Thoracic aorta endothelial cell (primary cell): ENCODE results near the gene CDKN2AIPNL. TPM values are rescaled to one million over a fixed set of nuclear protein-coding genes. Genes with fewer than 3 reads are reported as not detected.

ENCODE experiments used
- total RNA-seq: library from RNA; depleted of rRNA; stranded (reverse); fragments of >200 nt; gene quantifications from 2 replicates; pipeline ENCODE4 v1.2.3, GENCODE V29; 2012

CDKN2AIPNL gene, protein sequence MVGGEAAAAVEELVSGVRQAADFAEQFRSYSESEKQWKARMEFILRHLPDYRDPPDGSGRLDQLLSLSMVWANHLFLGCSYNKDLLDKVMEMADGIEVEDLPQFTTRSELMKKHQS
- 36.0 and 49.7 TPM in 2 replicates for total RNA-seq

GRCh38 chr5:134411546-134412266, at the start of gene CDKN2AIPNL:
Gene CDKN2AIPNL, minus strand, starts transcription at chr5:134411881. Its CDS starts 27 bp downstream, at chr5:134411854.

DNA sequence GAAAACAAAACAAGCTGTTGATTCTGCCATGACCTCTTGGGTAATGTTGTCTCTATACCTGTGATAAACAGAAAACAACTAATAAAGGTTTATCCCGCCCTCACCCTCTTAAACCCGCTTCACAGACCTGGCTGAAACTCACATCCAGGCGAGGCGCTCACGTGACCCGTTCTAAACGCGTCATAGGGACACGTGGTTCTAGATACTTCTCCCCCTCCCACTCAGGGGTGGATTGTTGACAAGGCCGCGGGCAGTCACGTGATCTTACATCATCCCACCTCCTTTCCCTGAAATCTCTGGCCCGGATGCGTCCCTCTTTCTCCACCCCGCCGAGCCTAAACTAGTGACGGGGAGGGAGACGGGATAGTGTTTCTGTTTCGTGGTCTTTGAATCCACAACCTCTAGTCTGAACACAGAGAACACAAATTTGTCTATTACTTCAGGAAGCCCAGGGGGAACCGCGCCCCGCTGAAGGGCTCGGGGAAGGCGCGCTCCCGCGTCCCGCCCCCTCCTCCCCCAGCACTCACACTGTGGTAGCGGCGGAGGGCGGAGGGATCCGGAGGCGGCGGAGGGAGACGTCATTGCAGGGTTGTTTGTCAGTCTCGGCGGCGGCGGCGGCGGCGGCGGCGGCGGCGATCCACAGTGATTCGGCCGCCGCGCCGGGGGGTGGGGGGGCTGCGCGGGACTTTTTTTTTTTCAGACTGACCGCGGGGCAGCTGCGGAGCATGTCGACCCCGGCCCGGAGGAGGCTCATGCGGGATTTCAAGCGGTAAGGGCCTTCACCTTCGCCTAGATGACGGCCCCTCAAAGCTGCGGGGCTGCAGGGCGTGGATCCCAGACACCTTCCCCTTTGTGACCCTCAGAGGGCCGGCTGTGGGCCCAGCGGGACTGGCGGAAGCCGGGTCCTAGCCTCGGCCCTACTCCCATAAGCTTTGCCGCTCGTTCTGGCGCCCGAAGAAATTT, 40.5 kb downstream of the CDKN2AIPNL start, which contains the start of gene UBE2B:
Gene UBE2B (plus strand): TSS at position 699 of the 963 bp plus-strand sequence. CDS start 27 bp downstream, at position 726.

Other genes with a start within 250 kb of the CDKN2AIPNL start
- 303 and 323 TPM in 2 replicates for gene SKP1, start 234.9 kb downstream of the CDKN2AIPNL start, total RNA-seq
- 116 and 191 TPM in 2 replicates for gene PPP2CA, start 185.8 kb downstream of the CDKN2AIPNL start, total RNA-seq
- 0.40 and 0.50 TPM in 2 replicates for gene CDKL3, start 44.7 kb downstream of the CDKN2AIPNL start, total RNA-seq
- 61.8 and 70.5 TPM in 2 replicates for gene UBE2B, start 40.3 kb downstream of the CDKN2AIPNL start, total RNA-seq
- 20.6 and 24.5 TPM in 2 replicates for gene JADE2, start 113.8 kb upstream of the CDKN2AIPNL start, total RNA-seq
- 84.7 and 93.9 TPM in 2 replicates for gene SAR1B, start 220.9 kb upstream of the CDKN2AIPNL start, total RNA-seq
- gene SEC24A, start 236.9 kb upstream of the CDKN2AIPNL start, total RNA-seq: 51.3 and 51.5 TPM in 2 replicates